PFSK-1 (cell line): ENCODE measurements around the gene RIPOR1.

Source experiments
- FOXP2 ChIP-seq: optimal IDR thresholded peaks from 2 replicates; pipeline ENCODE3; 2011; ENCODE audit warnings: borderline replicate concordance, control low read depth, inconsistent platforms; ENCODE audit not compliant: insufficient read depth; ENCODE audit errors: extremely low read length, extremely low read depth
- POLR2AphosphoS5 ChIP-seq: IDR thresholded peaks from 2 replicates; pipeline ENCODE4 v1.6.1; 2012; ENCODE audit warnings: low read depth, mild to moderate bottlenecking, control low read depth, low read length, moderate library complexity
- REST ChIP-seq, 2 experiments: IDR thresholded peaks; 2 replicates each; pipeline versions ENCODE4 v1.6.1 to v1.8.0; 2011 to 2012; ENCODE audit warnings: low read depth in 2 of 2, low read length in 2 of 2, control low read depth in 1 of 2, inconsistent platforms in 1 of 2, mild to moderate bottlenecking in 1 of 2, moderate library complexity in 1 of 2; ENCODE audit not compliant: insufficient read depth in 1 of 2
- SIN3A ChIP-seq: IDR thresholded peaks from 2 replicates; pipeline ENCODE4 v1.6.1; 2012; ENCODE audit warnings: mild to moderate bottlenecking, low read length, moderate library complexity, borderline replicate concordance; ENCODE audit not compliant: insufficient read depth
- TAF1 ChIP-seq: IDR thresholded peaks from 2 replicates; pipeline ENCODE4 v1.6.1; 2012; ENCODE audit warnings: low read length, control low read depth, borderline replicate concordance; ENCODE audit not compliant: insufficient read depth

Gene RIPOR1

GRCh38 chr16:67593701-67594100 is 65.1 kb downstream of the RIPOR1 start:
- no peak for TF ChIP-seq POLR2AphosphoS5
- TF ChIP-seq SIN3A: no peak
- no peak for TF ChIP-seq REST (IDR thresholded peaks at IDR 0.05; ENCODE audit: insufficient read depth in 1 of 2, low read depth in 2 of 2, low read length in 2 of 2)
- TF ChIP-seq TAF1: no peak
- no peak for TF ChIP-seq FOXP2

- TF ChIP-seq POLR2AphosphoS5: no peak
- TF ChIP-seq REST (IDR thresholded peaks at IDR 0.05; ENCODE audit: insufficient read depth in 1 of 2, low read depth in 2 of 2, low read length in 2 of 2): no peak
Observed at GRCh38 chr16:67594256-67594915, 65.8 kb downstream of the RIPOR1 start.

GRCh38 chr16:67594956-67595355 is 66.3 kb downstream of the RIPOR1 start:
- no peak for TF ChIP-seq SIN3A
- no peak for TF ChIP-seq FOXP2
- no peak for TF ChIP-seq TAF1
- no peak for TF ChIP-seq POLR2AphosphoS5
- TF ChIP-seq REST (IDR thresholded peaks at IDR 0.05; ENCODE audit: insufficient read depth in 1 of 2, low read depth in 2 of 2, low read length in 2 of 2): no peak
